SH-SY5Y (cell line): ENCODE results near the gene SGMS1.

Experiments used
- GATA2 ChIP-seq: IDR thresholded peaks from 2 replicates; pipeline ENCODE4 v1.6.1; 2011; ENCODE audit warnings: mild to moderate bottlenecking, low read depth, low read length
- GATA3 ChIP-seq: IDR thresholded peaks from 2 replicates; pipeline ENCODE4 v1.6.1; 2011; ENCODE audit warnings: low read depth, mild to moderate bottlenecking, low read length, moderate library complexity

- TF ChIP-seq GATA2 = no peak
- no peak for TF ChIP-seq GATA3
Observed at GRCh38 chr10:50574305-50574704, 49.5 kb downstream of the SGMS1 start.
